K562 (cell line): ENCODE results near the gene CRYBG2. TPM values are rescaled to one million over a fixed set of nuclear protein-coding genes. Genes with fewer than 3 reads are reported as not detected.

ENCODE experiments used
- ARHGAP35 ChIP-seq: fragments of 450-650 bp; IDR thresholded peaks from 2 replicates; pipeline ENCODE4 v1.6.1; 2018; ENCODE audit not compliant: partially characterized antibody
- CTCFL ChIP-seq: IDR thresholded peaks from 2 replicates; pipeline ENCODE4 v1.6.1; 2011; ENCODE audit warnings: borderline replicate concordance, low read depth, mild to moderate bottlenecking, moderate library complexity, low read length; ENCODE audit not compliant: insufficient read depth, poor library complexity, severe bottlenecking
- GATAD2A ChIP-seq: fragments of 450-650 bp; IDR thresholded peaks from 2 replicates; pipeline ENCODE4 v1.6.1; 2017
- GATAD2B ChIP-seq: fragments of 450-650 bp; IDR thresholded peaks from 2 replicates; pipeline ENCODE4 v1.6.1; 2017; ENCODE audit warnings: mild to moderate bottlenecking, borderline replicate concordance
- SRSF7 ChIP-seq: fragments of 200-400 bp; formaldehyde crosslinking; optimal IDR thresholded peaks from 2 replicates; pipeline ENCODE3; 2017; ENCODE audit warnings: mild to moderate bottlenecking, low read depth, low read length
- TCF7L2 ChIP-seq: fragments of 150-350 bp; IDR thresholded peaks from 2 replicates; pipeline ENCODE4 v1.6.1; 2016; ENCODE audit warnings: low read depth, mild to moderate bottlenecking, low read length, moderate library complexity
- WHSC1 ChIP-seq: IDR thresholded peaks from one replicate; pipeline ENCODE4 v1.6.1; 2012; ENCODE audit warnings: low read length, control low read depth, inconsistent platforms
- polyA plus RNA-seq, 8 experiments: library from polyadenylated mRNA; depleted of rRNA in 4 of 8; stranded (reverse) in 5 of 8; unstranded in 3 of 8; fragments of >200 nt; fragmentation: Nextera tagmentation in 2 of 8; fragmentation: Illumina TruSeq in 1 of 8; extraction: Ambion mirVana in 2 of 8; extraction: Trizol in 1 of 8; gene quantifications; 2 replicates each; pipeline versions ENCODE4 v1.2.1 to v1.2.3, GENCODE V29; 2011 to 2014; ENCODE audit warnings: inconsistent platforms in 1 of 8, missing spikeins in 1 of 8
- total RNA-seq, 7 experiments: library from RNA; depleted of rRNA in 6 of 7; stranded (reverse); fragments of >200 nt in 6 of 7; fragmentation: Illumina TruSeq in 2 of 7; extraction: Trizol in 2 of 7; gene quantifications; 2 replicates each; pipeline versions ENCODE4 v1.2.1 to v1.2.3, GENCODE V29; 2011 to 2021; ENCODE audit warnings: low replicate concordance in 1 of 7
- TF ChIP-seq, protein P1 (sequence below): fragments of 150-350 bp; conservative IDR thresholded peaks from 2 replicates; pipeline ENCODE4 v1.6.1; 2014; ENCODE audit warnings: low read length

Gene CRYBG2
- total and polyA plus RNA-seq, 9 of the 15 experiments (the other 6 are each of a cell fraction or from before 2014, with no cell fraction given) = 0.39 to 8.5 (median 3.7) TPM

- TF ChIP-seq WHSC1 (no peak), ARHGAP35 (peak; percentile 15), SRSF7 (no peak), GATAD2B (no peak), TCF7L2 (no peak), CTCFL (no peak), GATAD2A (0 out of 2 replicates have a peak, but pooled peaks have one; percentile 5)
- TF ChIP-seq, protein P1, sequence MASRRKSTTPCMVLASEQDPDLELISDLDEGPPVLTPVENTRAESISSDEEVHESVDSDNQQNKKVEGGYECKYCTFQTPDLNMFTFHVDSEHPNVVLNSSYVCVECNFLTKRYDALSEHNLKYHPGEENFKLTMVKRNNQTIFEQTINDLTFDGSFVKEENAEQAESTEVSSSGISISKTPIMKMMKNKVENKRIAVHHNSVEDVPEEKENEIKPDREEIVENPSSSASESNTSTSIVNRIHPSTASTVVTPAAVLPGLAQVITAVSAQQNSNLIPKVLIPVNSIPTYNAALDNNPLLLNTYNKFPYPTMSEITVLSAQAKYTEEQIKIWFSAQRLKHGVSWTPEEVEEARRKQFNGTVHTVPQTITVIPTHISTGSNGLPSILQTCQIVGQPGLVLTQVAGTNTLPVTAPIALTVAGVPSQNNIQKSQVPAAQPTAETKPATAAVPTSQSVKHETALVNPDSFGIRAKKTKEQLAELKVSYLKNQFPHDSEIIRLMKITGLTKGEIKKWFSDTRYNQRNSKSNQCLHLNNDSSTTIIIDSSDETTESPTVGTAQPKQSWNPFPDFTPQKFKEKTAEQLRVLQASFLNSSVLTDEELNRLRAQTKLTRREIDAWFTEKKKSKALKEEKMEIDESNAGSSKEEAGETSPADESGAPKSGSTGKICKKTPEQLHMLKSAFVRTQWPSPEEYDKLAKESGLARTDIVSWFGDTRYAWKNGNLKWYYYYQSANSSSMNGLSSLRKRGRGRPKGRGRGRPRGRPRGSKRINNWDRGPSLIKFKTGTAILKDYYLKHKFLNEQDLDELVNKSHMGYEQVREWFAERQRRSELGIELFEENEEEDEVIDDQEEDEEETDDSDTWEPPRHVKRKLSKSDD = no peak
These were observed 1.6 kb downstream of the CRYBG2 start (continued) for GRCh38 chr1:26352338-26352679.
